ENCODE measurements around the gene OR8A1.
"Not testable (repeated sequence)": the region's sequence is repeated elsewhere in the genome, so short reads cannot be mapped to it uniquely, and the experiment has no call there.

OR8A1 gene

DNA sequence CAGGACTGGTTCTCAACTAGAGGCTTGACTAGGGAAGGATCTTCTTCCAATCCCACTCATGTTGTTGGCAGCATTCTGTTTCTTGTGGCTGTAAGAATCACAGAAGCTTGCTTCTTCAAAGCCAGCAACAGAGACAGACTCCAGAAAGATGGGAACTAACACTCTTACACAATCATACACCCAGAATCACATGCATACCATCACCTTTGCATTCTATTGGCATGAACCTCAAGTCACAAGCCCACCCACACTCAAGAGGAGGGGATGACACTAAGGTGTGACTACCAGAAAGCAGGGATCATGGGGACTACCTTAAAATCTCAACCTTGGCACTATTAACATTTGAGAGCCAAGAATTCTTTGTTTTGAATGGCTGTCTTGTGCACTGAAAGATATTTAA lies 27.8 kb downstream of the OR8A1 start:
- no peak for DNase-seq

DNA sequence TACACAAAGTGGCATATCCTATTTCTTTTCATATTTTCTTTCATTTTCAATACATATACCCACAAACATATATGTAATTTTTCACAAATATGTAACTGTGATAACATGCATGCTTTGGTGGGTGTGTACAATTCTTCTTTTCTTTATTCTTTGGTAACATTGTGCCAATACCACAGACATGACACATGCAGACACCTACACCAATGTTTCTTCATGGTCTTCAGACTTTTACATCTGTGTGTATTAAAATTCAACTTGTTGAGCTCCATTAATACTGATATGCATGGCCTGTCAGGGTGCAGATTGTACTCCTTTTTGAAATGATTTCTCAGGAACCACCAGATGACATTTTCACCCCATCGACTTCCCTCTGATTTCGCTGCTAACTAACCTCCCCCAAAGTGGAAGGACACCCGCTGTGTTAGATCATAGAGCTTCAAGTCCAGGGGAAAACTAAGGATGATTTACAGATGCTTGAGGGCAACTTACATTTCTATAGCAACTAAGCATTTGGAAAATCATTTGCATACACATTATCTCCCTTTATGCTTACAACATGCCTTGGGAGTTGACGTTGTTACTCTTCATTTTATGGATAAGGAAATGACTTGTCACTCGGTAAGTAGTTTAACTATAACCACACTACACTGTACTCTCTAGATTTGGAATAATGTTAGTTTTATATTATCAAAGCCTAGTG lies 31.0 kb downstream of the OR8A1 start:
- DNase-seq, result no peak

GRCh38 chr11:124602193-124602592 lies 32.4 kb downstream of the OR8A1 start:
- no peak for DNase-seq

DNA sequence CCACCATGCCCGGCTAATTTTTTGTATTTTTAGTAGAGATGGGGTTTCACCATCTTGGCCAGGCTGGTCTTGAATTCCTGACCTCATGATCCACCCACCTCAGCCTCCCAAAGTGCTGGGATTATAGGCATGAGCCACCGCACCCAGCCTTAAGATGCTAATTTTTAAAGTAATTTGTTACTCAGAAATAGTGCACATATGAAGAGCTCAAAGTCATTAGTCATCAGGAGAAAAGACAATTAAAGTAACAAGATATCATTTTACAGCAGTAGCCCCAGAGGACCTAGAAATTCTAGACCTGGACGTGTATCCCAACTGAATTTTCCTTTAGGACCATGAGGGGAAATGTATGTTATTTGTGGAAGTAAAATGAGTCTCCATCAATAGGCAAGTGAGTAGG lies 32.9 kb downstream of the OR8A1 start:
- DNase-seq, result not testable (repeated sequence)

GRCh38 chr11:124605719-124606118 lies 35.9 kb downstream of the OR8A1 start:
- DNase-seq, result no peak

DNA sequence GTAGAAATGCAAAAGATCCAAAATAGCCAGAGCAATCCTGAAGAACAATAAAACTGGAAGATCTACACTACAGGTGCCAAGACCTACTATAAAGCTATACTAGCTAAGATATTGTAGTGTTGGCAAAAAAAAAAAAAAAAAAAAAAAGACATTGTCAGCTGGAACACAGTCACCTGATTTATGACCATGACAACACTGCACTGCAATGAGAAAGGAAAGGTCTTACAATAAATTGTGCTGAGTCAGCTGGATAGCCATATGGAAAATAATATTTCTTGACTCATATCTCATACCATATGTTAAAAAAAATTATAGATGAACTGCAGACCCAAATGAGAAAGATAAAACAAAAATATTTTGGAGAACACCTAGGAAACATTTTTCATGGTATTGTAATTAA lies 38.4 kb downstream of the OR8A1 start:
- DNase-seq, result no peak

DNA sequence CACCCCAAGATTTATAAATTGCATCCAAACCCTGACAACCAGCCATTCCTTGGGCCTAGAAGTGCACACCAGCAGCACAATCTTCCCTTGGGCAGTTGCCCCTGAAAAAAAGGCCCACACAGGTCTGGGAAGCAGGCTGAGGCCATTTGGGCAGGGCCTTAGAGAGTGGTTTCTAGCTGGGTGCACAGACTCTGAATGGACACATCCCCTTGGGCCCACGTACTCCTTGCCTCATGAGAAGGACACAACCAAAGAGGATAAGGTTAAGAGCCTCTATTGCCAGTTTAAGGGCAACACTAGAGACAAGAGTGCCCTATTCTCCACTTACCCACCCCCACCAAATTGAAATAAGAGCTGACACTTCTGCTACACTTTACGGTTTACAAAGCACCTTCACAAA lies 40.5 kb downstream of the OR8A1 start:
- DNase-seq, result no peak

DNA sequence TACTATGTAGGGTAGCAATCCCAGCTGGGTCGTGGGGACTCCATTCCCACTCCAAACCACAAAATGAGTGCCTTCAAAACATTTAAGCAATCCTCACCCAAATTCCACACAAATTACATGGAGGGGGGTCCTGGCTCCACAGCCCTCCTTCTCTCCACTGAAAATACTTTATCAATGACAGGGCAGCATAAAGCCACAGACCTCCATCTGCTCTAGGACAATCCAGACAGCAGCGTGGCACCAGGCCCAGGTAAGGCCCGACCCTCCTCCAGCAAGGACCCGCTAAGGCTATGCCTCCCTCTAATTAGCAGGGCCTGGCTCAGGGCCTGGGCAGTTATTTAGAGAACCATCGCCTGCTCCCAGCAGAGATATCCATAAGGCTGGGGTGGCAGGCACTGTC lies 41.3 kb downstream of the OR8A1 start, which contains the start of gene PANX3:
PANX3 (plus strand) TSS at position 365 of the 400 bp plus-strand sequence. CDS start 129 bp downstream, outside the sequence.
- DNase-seq, result no peak

- DNase-seq, result no peak
These were observed 42.2 kb downstream of the OR8A1 start for GRCh38 chr11:124612045-124612444.

GRCh38 chr11:124612567-124613246 lies 42.9 kb downstream of the OR8A1 start:
- no peak for DNase-seq

- DNase-seq, result no peak
These were observed 49.1 kb downstream of the OR8A1 start for GRCh38 chr11:124618863-124619262.

All from hematopoietic multipotent progenitor cell treated with erythropoietin and hydrocortisone succinate and interleukin-3 and kit ligand, for 8 days (in vitro differentiated cells).